HG02840 (cell line): ENCODE results near the gene DPF1.

Source experiments
- ATAC-seq: cut with Tn5 transposase; IDR thresholded peaks from one replicate; pipeline ENCODE4 v1.9.1; 2021; ENCODE audit warnings: mild to moderate bottlenecking, moderate library complexity, moderate number of reproducible peaks; ENCODE audit not compliant: unreplicated experiment, low FRiP score

The DPF1 gene

GRCh38 chr19:38202504-38202903 lies 21.5 kb downstream of the DPF1 start:
- ATAC-seq = no peak

- no peak for ATAC-seq
Measured at GRCh38 chr19:38201731-38202130, 22.3 kb downstream of the DPF1 start.

GRCh38 chr19:38199340-38199739 lies 24.7 kb downstream of the DPF1 start:
- no peak for ATAC-seq

- no peak for ATAC-seq
Measured at GRCh38 chr19:38197937-38198704, 25.9 kb downstream of the DPF1 start.

GRCh38 chr19:38196948-38197656 lies 26.9 kb downstream of the DPF1 start:
- ATAC-seq = no peak

GRCh38 chr19:38196245-38196837 lies 27.7 kb downstream of the DPF1 start:
- no peak for ATAC-seq

GRCh38 chr19:38195237-38195636 lies 28.8 kb downstream of the DPF1 start:
- ATAC-seq = no peak

- ATAC-seq = no peak
Measured at GRCh38 chr19:38194061-38194701, 29.8 kb downstream of the DPF1 start.

- ATAC-seq = no peak
Measured at GRCh38 chr19:38193445-38193844, 30.6 kb downstream of the DPF1 start.

GRCh38 chr19:38191747-38192146 lies 32.3 kb downstream of the DPF1 start:
- ATAC-seq = no peak

GRCh38 chr19:38190793-38191192 lies 33.2 kb downstream of the DPF1 start:
- ATAC-seq = no peak

GRCh38 chr19:38190061-38190460 lies 34.0 kb downstream of the DPF1 start:
- no peak for ATAC-seq

- no peak for ATAC-seq
Measured at GRCh38 chr19:38185562-38185961, 38.5 kb downstream of the DPF1 start.

- no peak for ATAC-seq
Measured at GRCh38 chr19:38184815-38185214, 39.2 kb downstream of the DPF1 start.

GRCh38 chr19:38183251-38183897 lies 40.6 kb downstream of the DPF1 start:
- ATAC-seq = no peak

GRCh38 chr19:38182536-38183210 lies 41.3 kb downstream of the DPF1 start:
- ATAC-seq = no peak

- ATAC-seq = no peak
Measured at GRCh38 chr19:38180071-38180470, 44.0 kb downstream of the DPF1 start.

- ATAC-seq = no peak
Measured at GRCh38 chr19:38175422-38175821, 48.6 kb downstream of the DPF1 start.

- no peak for ATAC-seq
Measured at GRCh38 chr19:38173291-38174041, 50.6 kb downstream of the DPF1 start.
